IMR-90 (cell line): ENCODE results near the gene METTL1. TPM values are rescaled to one million over a fixed set of nuclear protein-coding genes. Genes with fewer than 3 reads are reported as not detected.
A peak's percentile ranks its signal among the peaks of the same experiment; 100 is the strongest.

Source experiments
- ATAC-seq: fragments of 200-7000 bp; cut with Tn5 transposase; 2 replicates; pipeline ENCODE4 v1.9.1; 2020; ENCODE audit warnings: low read depth, mild to moderate bottlenecking, moderate library complexity
- BruUV-seq: library from RNA; stranded (reverse); fragments of 400-500 nt; replicated peaks from 2 replicates; lab custom pipeline; 2021; lab: Mats Ljungman, UMichigan
- CTCF ChIA-PET: fragments of 300-600 bp; formaldehyde crosslinking; extraction: SDS; loops from one replicate; lab custom pipeline; 2021; ENCODE audit warnings: antibody characterized with exemption; lab: Yijun Ruan, JAX
- POLR2A ChIA-PET: fragments of 300-600 bp; sonication (Branson Sonifier 250); formaldehyde crosslinking; loops from one replicate; lab custom pipeline; 2022; ENCODE audit warnings: antibody characterized with exemption; ENCODE audit not compliant: unreplicated experiment; lab: Charles Lee
- DNase-seq: peaks from one replicate; pipeline ENCODE4 v3.0.0; 2013
- H2AFZ ChIP-seq: replicated peaks from 2 replicates; pipeline ENCODE3; 2013; ENCODE audit warnings: low read length, mild to moderate bottlenecking; ENCODE audit not compliant: poor library complexity
- H2AK5ac ChIP-seq: 2 replicates; pipeline ENCODE4 v1.6.1; 2013; ENCODE audit warnings: low read depth, low read length, inconsistent platforms
- H2AK9ac ChIP-seq: replicated peaks from 2 replicates; pipeline ENCODE3; 2013; ENCODE audit warnings: mild to moderate bottlenecking, low read depth, low read length, moderate library complexity; ENCODE audit not compliant: poor library complexity
- H2BK120ac ChIP-seq: 2 replicates; pipeline ENCODE4 v1.6.1; 2013; ENCODE audit warnings: low read depth, low read length, inconsistent platforms
- H2BK15ac ChIP-seq: 3 replicates; pipeline ENCODE4 v1.6.1; 2013; ENCODE audit warnings: low read depth, low read length, inconsistent platforms
- H2BK20ac ChIP-seq: 2 replicates; pipeline ENCODE4 v1.6.1; 2013; ENCODE audit warnings: low read depth, mild to moderate bottlenecking, inconsistent platforms, low read length, moderate library complexity
- H2BK5ac ChIP-seq: 2 replicates; pipeline ENCODE4 v1.6.1; 2013; ENCODE audit warnings: mild to moderate bottlenecking, low read depth, low read length, inconsistent platforms; ENCODE audit not compliant: poor library complexity, severe bottlenecking
- H3K14ac ChIP-seq: replicated peaks from 2 replicates; pipeline ENCODE4 v1.6.1; 2013; ENCODE audit warnings: low read depth, low read length, inconsistent platforms
- H3K18ac ChIP-seq: 2 replicates; pipeline ENCODE4 v1.6.1; 2013; ENCODE audit warnings: low read depth, low read length, control low read depth
- H3K23ac ChIP-seq: 2 replicates; pipeline ENCODE4 v1.6.1; 2013; ENCODE audit warnings: low read depth, low read length, inconsistent platforms
- H3K27ac ChIP-seq: 2 replicates; pipeline ENCODE4 v1.5.1; 2013; ENCODE audit warnings: mild to moderate bottlenecking, control low read depth, low read length; ENCODE audit not compliant: insufficient read depth
- H3K27me3 ChIP-seq: 2 replicates; pipeline ENCODE4 v1.6.1; 2013; ENCODE audit warnings: low read length; ENCODE audit not compliant: control insufficient read depth, insufficient read depth
- H3K36me3 ChIP-seq: 2 replicates; pipeline ENCODE4 v1.6.1; 2013; ENCODE audit warnings: low read length, mixed read lengths; ENCODE audit not compliant: control insufficient read depth, insufficient read depth
- H3K4ac ChIP-seq: 2 replicates; pipeline ENCODE4 v1.6.1; 2013; ENCODE audit warnings: low read depth, low read length, inconsistent platforms
- H3K4me1 ChIP-seq: 2 replicates; pipeline ENCODE4 v1.6.1; 2013; ENCODE audit warnings: low read length, mixed read lengths; ENCODE audit not compliant: control insufficient read depth, insufficient read depth
- H3K4me2 ChIP-seq: 2 replicates; pipeline ENCODE4 v1.6.1; 2013; ENCODE audit warnings: low read depth, mild to moderate bottlenecking, control low read depth, low read length, moderate library complexity
- H3K4me3 ChIP-seq: 2 replicates; pipeline ENCODE4 v1.5.1; 2013; ENCODE audit warnings: low read depth, mild to moderate bottlenecking, control low read depth, low read length, moderate library complexity; ENCODE audit not compliant: insufficient read depth
- H3K56ac ChIP-seq: 2 replicates; pipeline ENCODE4 v1.6.1; 2013; ENCODE audit warnings: low read length, inconsistent platforms; ENCODE audit not compliant: insufficient read depth; ENCODE audit errors: extremely low read depth
- H3K79me1 ChIP-seq, 2 experiments: 2 replicates each; pipeline ENCODE4 v1.6.1; 2013; ENCODE audit warnings: low read length in 2 of 2, inconsistent platforms in 1 of 2, low read depth in 1 of 2
- H3K9ac ChIP-seq: 2 replicates; pipeline ENCODE4 v1.6.1; 2013; ENCODE audit warnings: low read depth, low read length, control low read depth
- H3K9me1 ChIP-seq: 2 replicates; pipeline ENCODE4 v1.6.1; 2013; ENCODE audit warnings: low read length, inconsistent platforms; ENCODE audit not compliant: insufficient read depth
- H3K9me3 ChIP-seq: 2 replicates; pipeline ENCODE4 v1.6.1; 2013; ENCODE audit warnings: low read length; ENCODE audit not compliant: control insufficient read depth, insufficient read depth
- H4K20me1 ChIP-seq: 2 replicates; pipeline ENCODE4 v1.6.1; 2013; ENCODE audit warnings: low read length, inconsistent platforms; ENCODE audit not compliant: insufficient read depth
- H4K5ac ChIP-seq: 2 replicates; pipeline ENCODE4 v1.6.1; 2013; ENCODE audit warnings: mild to moderate bottlenecking, low read depth, low read length, control low read depth
- H4K8ac ChIP-seq, 2 experiments: 2 replicates each; pipeline ENCODE4 v1.6.1; 2013; ENCODE audit warnings: low read depth in 2 of 2, low read length in 2 of 2, control low read depth in 1 of 2, inconsistent platforms in 1 of 2
- H4K91ac ChIP-seq: 2 replicates; pipeline ENCODE4 v1.6.1; 2013; ENCODE audit warnings: low read depth, low read length, inconsistent platforms; ENCODE audit not compliant: insufficient read depth
- FOS ChIP-seq: fragments of 150-350 bp; IDR thresholded peaks from 2 replicates; pipeline ENCODE4 v1.6.1; 2016; ENCODE audit warnings: low read depth, low read length
- WGBS, 2 experiments: methylation state at CpG; one replicate each; pipeline versions ENCODE4 v1.1.5 to v1.1.7; 2013; ENCODE audit warnings: missing lambda C conversion rate in 2 of 2; ENCODE audit not compliant: insufficient read length in 1 of 2; ENCODE audit errors: extremely low coverage in 2 of 2; 5-methylcytosine and 5-hydroxymethylcytosine counted together
- dilution Hi-C: fragments of 300-500 bp; cut with HindIII; formaldehyde crosslinking; loops from one replicate; pipeline ENCODE4 v1.14.3; 2018; ENCODE audit warnings: low sequenced_read_pairs; ENCODE audit not compliant: unreplicated experiment
- in situ Hi-C: fragments of 300-500 bp; cut with MboI; formaldehyde crosslinking; loops from 3 replicates; pipeline ENCODE4 v1.14.3; 2019; ENCODE audit warnings: low sequenced_read_pairs, inconsistent platforms, mixed read lengths
- intact Hi-C: fragments of 100-400 bp; cut with micrococcal nuclease; formaldehyde crosslinking; loops from 2 replicates; pipeline ENCODE4 v1.10.0; 2022
- polyA plus RNA-seq, 3 experiments: library from polyadenylated mRNA; depleted of rRNA; stranded (reverse); fragments of >200 nt; gene quantifications; 2 replicates each; pipeline ENCODE4 v1.2.3, GENCODE V29; 2012; ENCODE audit warnings: low replicate concordance in 1 of 3
- total RNA-seq: library from RNA; depleted of rRNA; stranded (reverse); fragments of >200 nt; gene quantifications from 2 replicates; pipeline ENCODE4 v1.2.3, GENCODE V29; 2012

METTL1 gene
- total and polyA plus RNA-seq, 2 of the 4 experiments (the other 2 are of a cell fraction), result 12.4 to 27.5 TPM

- WGBS, 2 experiments, result no CpG with 5 or more reads among the region's 12 CpGs
- POLR2A ChIA-PET, result interaction anchor here (0.9 kb wide), 1 partner anchor 11 kb away, joined by 4 read pairs; no protein-coding TSS in a partner anchor
Measured at GRCh38 chr12:57783466-57783801, 11.5 kb upstream of the METTL1 start.

More at GRCh38 chr12:57783466-57783801, 11.5 kb upstream of the METTL1 start:
- no peak overlapping the region for H2BK5ac ChIP-seq
- no peaks in the 10 kb centered on the region for H3K9me3 ChIP-seq
- no peak overlapping the region for H3K4ac ChIP-seq
- no peak overlapping the region for H2AK5ac ChIP-seq
- no peak overlapping the region for H4K91ac ChIP-seq
- H3K9me1 ChIP-seq, result no peaks in the 10 kb centered on the region
- DNase-seq (no peak), ATAC-seq (no peak)
- peaks cover 11% of the 10 kb centered on the region for H3K36me3 ChIP-seq
- BruUV-seq, result no TSS peak
- TF ChIP-seq FOS, result no peak
- peak overlapping the region; percentile 94 for H3K4me3 ChIP-seq
- peak overlapping the region; percentile 94 for H2AK9ac ChIP-seq
- intact Hi-C loops (no loop called here), in situ Hi-C loops (no loop called here), dilution Hi-C loops (no loop called here)
- H4K8ac ChIP-seq, result peak overlapping the region in 1 of 2 experiments; percentile 96; a peak in 1 of 4 replicates
- CTCF ChIA-PET, result interaction anchor here (0.6 to 0.9 kb wide), 4 partner anchors 14 to 1868 kb away, joined by 3 to 6 read pairs (median 4); no protein-coding TSS in a partner anchor
- no peak overlapping the region for H2BK120ac ChIP-seq
- no peak overlapping the region for H2BK20ac ChIP-seq
- 0 out of 2 replicates have a peak overlapping the region, but pooled peaks have one; percentile 72 for H3K56ac ChIP-seq
- H4K20me1 ChIP-seq, result no peaks in the 10 kb centered on the region
- H2BK15ac ChIP-seq, result no peak overlapping the region
- H3K27ac ChIP-seq, result no peak overlapping the region
- H3K27me3 ChIP-seq, result no peaks in the 10 kb centered on the region
- H3K9ac ChIP-seq, result peak overlapping the region; percentile 92
- H3K4me1 ChIP-seq, result 0 out of 2 replicates have a peak, but pooled peaks cover 2% of the 10 kb centered on the region
- H3K4me2 ChIP-seq, result peak overlapping the region; percentile 98
- H3K14ac ChIP-seq, result no peak overlapping the region
- H3K23ac ChIP-seq, result peak overlapping the region; percentile 8; the same call in 1 of the 2 replicates
- no peak overlapping the region for H2AFZ ChIP-seq
- no peak overlapping the region for H3K18ac ChIP-seq
- H3K79me1 ChIP-seq, result peaks cover 14 to 24% of the 10 kb centered on the region in 2 experiments; a peak in 3 of 4 replicates
- no peak overlapping the region for H4K5ac ChIP-seq
